GM19455 (cell line): ENCODE measurements around the gene ENPP3.
"Not testable (repeated sequence)": the region's sequence is repeated elsewhere in the genome, so short reads cannot be mapped to it uniquely, and the experiment has no call there.

Source experiments
- ATAC-seq: cut with Tn5 transposase; IDR thresholded peaks from one replicate; pipeline ENCODE4 v1.9.1; 2021; ENCODE audit not compliant: unreplicated experiment

Gene ENPP3

DNA sequence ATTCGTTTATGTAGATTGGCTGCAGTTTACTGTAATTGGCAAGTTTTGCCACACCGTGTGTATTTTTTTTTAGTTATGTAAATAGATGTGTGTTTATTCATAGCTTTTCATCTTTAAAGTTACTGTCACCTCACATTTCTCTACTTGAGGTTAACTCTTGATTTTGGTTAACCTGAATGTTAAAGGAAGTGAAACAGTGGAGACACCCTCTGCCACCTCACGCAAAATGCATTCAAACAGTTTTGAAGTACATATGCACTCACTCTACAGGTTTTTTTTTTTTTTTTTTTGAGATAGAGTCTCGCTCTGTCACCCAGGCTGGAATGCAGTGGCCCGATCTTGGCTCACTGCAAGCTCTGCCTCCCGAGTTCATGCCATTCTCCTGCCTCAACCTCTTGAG, 46.4 kb downstream of the ENPP3 start:
- ATAC-seq, result peak; percentile 78

GRCh38 chr6:131685266-131685780, 48.2 kb downstream of the ENPP3 start:
- peak; percentile 59 for ATAC-seq

DNA sequence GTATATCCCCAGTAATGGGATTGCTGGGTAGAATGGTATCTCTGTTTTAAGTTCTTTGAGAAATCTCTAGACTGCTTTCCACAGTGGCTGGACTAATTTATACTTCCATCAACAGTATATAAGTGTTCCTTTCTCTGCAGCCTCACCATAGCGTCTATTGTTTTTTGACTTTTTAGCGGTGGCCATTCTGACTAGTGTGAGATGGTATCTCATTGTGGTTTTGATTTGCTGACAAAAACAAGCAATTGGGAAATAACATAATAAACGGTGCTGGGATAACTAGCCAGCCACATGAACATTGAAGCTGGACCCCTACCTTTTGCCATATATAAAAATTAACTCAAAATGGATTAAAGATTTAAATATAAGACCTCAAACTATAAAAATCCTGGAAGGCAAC, 49.9 kb downstream of the ENPP3 start:
- no peak for ATAC-seq

- ATAC-seq, result peak; percentile 68
These were observed 51.2 kb downstream of the ENPP3 start for GRCh38 chr6:131688286-131688685.

GRCh38 chr6:131692031-131692430, 54.9 kb downstream of the ENPP3 start:
- no peak for ATAC-seq

GRCh38 chr6:131692589-131692988, 55.5 kb downstream of the ENPP3 start:
- no peak for ATAC-seq

- no peak for ATAC-seq
These were observed 56.3 kb downstream of the ENPP3 start for GRCh38 chr6:131693384-131693783.

DNA sequence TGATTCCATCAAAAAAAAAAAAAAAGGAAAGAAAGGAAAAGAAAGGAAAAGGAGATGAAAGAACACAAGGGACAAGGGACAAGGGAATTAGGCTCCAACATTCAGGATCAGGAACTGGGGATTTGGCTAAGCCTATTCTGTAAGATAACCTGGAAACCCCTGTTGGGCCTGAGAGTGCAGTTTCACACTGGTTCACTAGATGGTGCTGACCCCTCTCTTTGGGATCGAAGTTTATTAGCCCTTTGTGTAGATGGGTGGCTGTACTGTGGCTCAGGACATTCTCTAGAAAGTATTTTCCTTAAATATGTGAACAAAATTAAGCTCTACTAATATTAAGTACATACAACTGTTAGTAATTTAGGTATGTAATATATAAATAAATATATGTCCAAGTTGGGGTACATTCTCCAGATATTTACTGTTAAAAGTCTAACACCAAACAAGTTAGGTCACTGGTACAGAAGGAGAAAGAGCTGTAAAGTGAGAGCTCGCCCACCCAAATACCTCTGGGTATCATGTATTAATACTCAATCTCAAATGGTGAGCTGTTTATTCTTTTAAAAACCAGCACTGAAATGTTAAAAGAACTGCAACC, 57.8 kb downstream of the ENPP3 start:
- peak; percentile 69 for ATAC-seq

- no peak for ATAC-seq
These were observed 59.9 kb downstream of the ENPP3 start for GRCh38 chr6:131696956-131697355.

DNA sequence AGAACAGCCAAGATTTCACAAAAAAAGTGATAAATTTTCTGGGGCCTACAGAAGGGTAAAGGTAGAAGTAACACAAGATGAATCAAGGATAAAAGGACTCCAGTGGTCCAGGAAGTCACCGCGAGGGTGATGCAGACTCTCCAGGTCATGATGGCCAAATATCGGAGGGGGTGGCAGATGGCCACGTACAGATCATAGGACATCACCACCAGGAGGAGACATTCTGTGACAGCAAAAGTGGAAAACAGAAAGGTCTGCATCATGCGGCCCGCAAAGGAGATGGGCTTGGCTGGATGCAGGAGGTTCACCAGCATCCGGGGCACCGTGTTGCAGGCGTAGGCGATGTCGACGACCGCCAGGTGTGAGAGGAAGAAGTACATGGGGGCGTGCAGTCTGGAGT, 63.7 kb downstream of the ENPP3 start:
- ATAC-seq, result not testable (repeated sequence)

DNA sequence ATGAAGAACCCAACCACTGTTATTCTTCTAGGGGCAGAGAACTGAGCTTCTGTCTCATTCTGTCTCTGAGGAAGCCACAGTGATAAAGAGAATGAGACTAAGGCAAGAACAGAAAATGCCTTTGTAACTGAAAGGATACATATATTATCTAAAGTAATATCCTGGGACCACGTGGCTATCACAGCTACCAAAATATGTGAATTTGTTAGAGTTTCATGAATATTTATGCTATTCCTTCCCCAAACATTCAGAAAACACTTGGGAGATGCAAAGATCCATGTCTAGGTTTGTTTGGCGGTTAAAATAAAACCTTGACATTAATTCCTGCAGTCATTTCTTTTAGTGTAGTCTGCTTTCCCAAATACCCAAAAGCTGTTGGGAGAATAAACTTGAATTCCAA, 66.8 kb downstream of the ENPP3 start:
- not testable (repeated sequence) for ATAC-seq

GRCh38 chr6:131710917-131711316, 73.8 kb downstream of the ENPP3 start, which contains the start of gene CTAGE9:
Gene CTAGE9 (minus strand): TSS chr6:131711017. CDS start chr6:131711017, 0 bp downstream.
- not testable (repeated sequence) for ATAC-seq

- peak; percentile 69 for ATAC-seq
These were observed 78.5 kb downstream of the ENPP3 start for GRCh38 chr6:131715567-131715966.

DNA sequence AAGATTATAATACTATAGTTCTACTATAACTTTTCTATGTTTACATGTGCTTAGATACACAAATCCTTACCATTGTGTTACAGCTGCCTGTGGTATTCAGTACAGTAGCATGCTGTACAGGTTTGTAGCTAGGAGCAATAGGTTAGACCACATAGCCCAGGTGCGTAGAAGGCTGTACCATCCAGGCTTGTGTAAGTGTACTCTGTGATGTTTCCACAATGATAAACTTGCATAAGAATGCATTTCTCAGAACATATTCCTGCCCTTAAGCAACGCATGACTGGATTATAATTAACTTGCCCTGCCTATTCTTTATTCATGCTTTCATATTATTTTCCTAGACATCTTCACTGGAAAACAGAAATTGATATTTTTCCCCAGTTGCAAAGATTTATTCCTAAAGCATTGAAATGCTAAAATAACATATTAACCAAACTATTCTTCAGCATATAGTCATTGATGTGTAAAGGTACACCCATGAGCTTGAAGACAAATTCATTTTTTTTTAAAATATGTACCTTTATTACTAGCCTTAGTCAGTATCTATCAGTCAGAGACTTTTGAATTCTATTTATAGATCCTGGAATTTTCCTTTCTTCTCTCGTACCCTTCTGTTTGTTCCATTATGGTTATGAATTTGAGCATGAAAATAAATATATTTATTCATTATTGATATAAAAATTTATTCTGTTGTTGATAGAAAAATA, 80.9 kb downstream of the ENPP3 start:
- ATAC-seq, result no peak

- ATAC-seq, result no peak
These were observed 84.1 kb downstream of the ENPP3 start for GRCh38 chr6:131721161-131721560.

DNA sequence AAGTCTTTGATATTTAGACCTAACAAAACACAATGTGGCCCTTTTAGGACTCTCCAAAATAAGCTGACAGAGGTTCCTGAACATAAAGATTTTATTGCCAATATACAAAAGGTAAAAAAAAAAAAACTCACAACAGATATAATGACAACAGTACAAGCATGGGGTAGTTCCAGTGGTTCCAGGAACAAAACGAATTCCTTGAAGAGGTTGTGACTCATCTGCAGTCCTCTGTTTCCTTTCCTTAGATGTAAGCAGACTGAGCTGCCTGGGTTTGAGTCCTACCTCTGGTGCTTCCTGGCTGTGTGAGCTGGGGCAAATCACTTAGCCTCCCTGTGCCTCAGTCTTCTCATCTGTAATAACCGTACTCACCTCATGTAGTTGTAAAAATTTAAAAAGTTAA, 87.0 kb downstream of the ENPP3 start:
- ATAC-seq, result no peak

- ATAC-seq, result no peak
These were observed 90.4 kb downstream of the ENPP3 start for GRCh38 chr6:131727467-131727866.

- no peak for ATAC-seq
These were observed 90.8 kb downstream of the ENPP3 start for GRCh38 chr6:131727868-131728267.

GRCh38 chr6:131728296-131728939, 91.3 kb downstream of the ENPP3 start:
- ATAC-seq, result no peak

- ATAC-seq, result no peak
These were observed 92.4 kb downstream of the ENPP3 start for GRCh38 chr6:131729550-131729949.

DNA sequence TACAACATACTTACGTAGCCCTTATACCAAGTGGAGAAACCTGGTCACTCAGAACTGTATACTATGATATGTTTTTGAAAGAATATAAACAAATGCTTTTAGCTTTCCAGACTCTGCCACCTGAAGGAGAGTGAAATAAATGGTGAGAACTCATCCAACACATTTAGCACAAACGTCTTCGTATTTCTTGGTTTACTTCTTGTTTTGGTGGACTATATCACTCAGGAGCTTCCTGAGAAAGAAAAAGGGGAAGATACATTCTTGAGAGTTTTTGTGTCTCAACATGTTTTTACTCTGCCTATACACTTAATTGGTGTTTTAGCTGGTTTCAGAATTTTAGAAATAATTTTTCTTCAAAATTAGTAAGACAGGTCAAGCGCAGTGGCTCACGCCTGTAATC, 93.2 kb downstream of the ENPP3 start:
- ATAC-seq, result no peak

- no peak for ATAC-seq
These were observed 94.1 kb downstream of the ENPP3 start for GRCh38 chr6:131731224-131731623.
